Measurements from ENCODE around the gene RPL6. TPM values are rescaled to one million over a fixed set of nuclear protein-coding genes. Genes with fewer than 3 reads are reported as not detected.

The RPL6 gene
- total RNA-seq, 1 donor from 2014 or later = 1,081 TPM

- peaks cover 26% of the 10 kb centered on the region for H3K4me1 ChIP-seq
- intact Hi-C loops (cut with DNase I) = no loop called here
- no peak for DNase-seq (ENCODE audit: extremely low spot score in 2 of 2)
- H3K4me3 ChIP-seq = no peak overlapping the region
- TF ChIP-seq POLR2A (IDR thresholded peaks at IDR 0.05) = no peak
- TF ChIP-seq CTCF (IDR thresholded peaks at IDR 0.05) = no peak
- TF ChIP-seq POLR2AphosphoS5 (IDR thresholded peaks at IDR 0.05; ENCODE audit: insufficient read depth in 1 of 2, low read depth in 1 of 2) = no peak
- H3K27ac ChIP-seq = no peak overlapping the region
- H3K9me3 ChIP-seq = no peaks in the 10 kb centered on the region
- no peaks in the 10 kb centered on the region for H3K27me3 ChIP-seq
- H3K36me3 ChIP-seq = no peaks in the 10 kb centered on the region
Observed at GRCh38 chr12:112374166-112374740, 35.2 kb downstream of the RPL6 start.

- TF ChIP-seq POLR2A (IDR thresholded peaks at IDR 0.05) (no peak), CTCF (IDR thresholded peaks at IDR 0.05) (no peak), POLR2AphosphoS5 (IDR thresholded peaks at IDR 0.05; ENCODE audit: insufficient read depth in 1 of 2, low read depth in 1 of 2) (no peak)
- no peaks in the 10 kb centered on the region for H3K9me3 ChIP-seq
- no peaks in the 10 kb centered on the region for H3K27me3 ChIP-seq
- intact Hi-C loops (cut with DNase I) = no loop called here
- no peaks in the 10 kb centered on the region for H3K36me3 ChIP-seq
- H3K4me3 ChIP-seq = no peak overlapping the region
- DNase-seq (ENCODE audit: extremely low spot score in 2 of 2) = no peak
- H3K4me1 ChIP-seq = peaks cover 21% of the 10 kb centered on the region
- no peak overlapping the region for H3K27ac ChIP-seq
Observed at GRCh38 chr12:112370868-112371510, 38.4 kb downstream of the RPL6 start.

- DNase-seq (ENCODE audit: extremely low spot score in 2 of 2) = no peak
- peaks cover 21% of the 10 kb centered on the region for H3K4me1 ChIP-seq
- no peak for TF ChIP-seq POLR2AphosphoS5 (IDR thresholded peaks at IDR 0.05; ENCODE audit: insufficient read depth in 1 of 2, low read depth in 1 of 2)
- no peak for TF ChIP-seq CTCF (IDR thresholded peaks at IDR 0.05)
- no peak for TF ChIP-seq POLR2A (IDR thresholded peaks at IDR 0.05)
- no peak overlapping the region for H3K4me3 ChIP-seq
- no peaks in the 10 kb centered on the region for H3K27me3 ChIP-seq
- intact Hi-C loops (cut with DNase I) = no loop called here
- H3K36me3 ChIP-seq = no peaks in the 10 kb centered on the region
- H3K9me3 ChIP-seq = no peaks in the 10 kb centered on the region
- H3K27ac ChIP-seq = no peak overlapping the region
Observed at GRCh38 chr12:112370199-112370598, 39.2 kb downstream of the RPL6 start.

GRCh38 chr12:112368856-112369255 is 40.5 kb downstream of the RPL6 start:
- Histone ChIP-seq H3K4me1 (peaks cover 16% of the 10 kb centered on the region), H3K36me3 (no peaks in the 10 kb centered on the region), H3K27ac (no peak overlapping the region), H3K27me3 (no peaks in the 10 kb centered on the region), H3K9me3 (no peaks in the 10 kb centered on the region), H3K4me3 (no peak overlapping the region)
- no peak for DNase-seq (ENCODE audit: extremely low spot score in 2 of 2)
- intact Hi-C loops (cut with DNase I) = no loop called here
- TF ChIP-seq POLR2A (IDR thresholded peaks at IDR 0.05) (no peak), POLR2AphosphoS5 (IDR thresholded peaks at IDR 0.05; ENCODE audit: insufficient read depth in 1 of 2, low read depth in 1 of 2) (no peak), CTCF (IDR thresholded peaks at IDR 0.05) (no peak)

GRCh38 chr12:112367965-112368364 is 41.4 kb downstream of the RPL6 start:
- no peak for TF ChIP-seq CTCF (IDR thresholded peaks at IDR 0.05)
- no peak for TF ChIP-seq POLR2AphosphoS5 (IDR thresholded peaks at IDR 0.05; ENCODE audit: insufficient read depth in 1 of 2, low read depth in 1 of 2)
- TF ChIP-seq POLR2A (IDR thresholded peaks at IDR 0.05) = no peak
- no peak overlapping the region for H3K4me3 ChIP-seq
- H3K27me3 ChIP-seq = no peaks in the 10 kb centered on the region
- no peaks in the 10 kb centered on the region for H3K9me3 ChIP-seq
- no peak overlapping the region for H3K27ac ChIP-seq
- DNase-seq (ENCODE audit: extremely low spot score in 2 of 2) = no peak
- intact Hi-C loops (cut with DNase I) = no loop called here
- peaks cover 10% of the 10 kb centered on the region for H3K4me1 ChIP-seq
- no peaks in the 10 kb centered on the region for H3K36me3 ChIP-seq

Data from vagina (tissue), 2 donors.